Lung (tissue), 12 donors: ENCODE measurements around the gene HTR3E. TPM values are rescaled to one million over a fixed set of nuclear protein-coding genes. Genes with fewer than 3 reads are reported as not detected.

Experiments
- ATAC-seq: fragments of 200-7000 bp; cut with Tn5 transposase; one replicate; pipeline ENCODE4 v1.9.1; 2020; ENCODE audit warnings: moderate number of reproducible peaks; ENCODE audit not compliant: insufficient read depth, low FRiP score
- DNase-seq, 3 donors: peaks; one replicate each; pipeline ENCODE4 v3.0.0-alpha.2; 2013 to 2017
- H3K27ac ChIP-seq, 2 donors: one replicate each; pipeline ENCODE4 v1.5.1; 2013; ENCODE audit warnings: mild to moderate bottlenecking in 2 of 2, moderate library complexity in 2 of 2, control low read depth in 1 of 2, inconsistent platforms in 1 of 2, low read depth in 1 of 2, low read length in 1 of 2
- H3K27me3 ChIP-seq, 3 donors: one replicate each; pipeline ENCODE4 v1.5.1; 2013; ENCODE audit warnings: low read length in 2 of 3; ENCODE audit not compliant: control insufficient read depth in 3 of 3, insufficient read depth in 3 of 3
- H3K36me3 ChIP-seq, 4 donors: one replicate each; pipeline ENCODE4 v1.5.1; 2013; ENCODE audit warnings: low read length in 4 of 4, mild to moderate bottlenecking in 1 of 4, moderate library complexity in 1 of 4; ENCODE audit not compliant: control insufficient read depth in 4 of 4, insufficient read depth in 4 of 4
- H3K4me1 ChIP-seq, 5 donors: one replicate each; pipeline ENCODE4 v1.5.1; 2013; ENCODE audit warnings: low read length in 5 of 5, mild to moderate bottlenecking in 2 of 5, moderate library complexity in 1 of 5; ENCODE audit not compliant: control insufficient read depth in 5 of 5, insufficient read depth in 5 of 5
- H3K4me3 ChIP-seq: one replicate; pipeline ENCODE4 v1.5.1; 2013; ENCODE audit warnings: mild to moderate bottlenecking, control low read depth, moderate library complexity
- H3K9ac ChIP-seq, 2 donors: one replicate each; pipeline ENCODE4 v1.5.1; 2013; ENCODE audit warnings: low read length in 2 of 2, control low read depth in 1 of 2; ENCODE audit not compliant: insufficient read depth in 1 of 2
- H3K9me3 ChIP-seq, 4 donors: one replicate each; pipeline ENCODE4 v1.5.1; 2013; ENCODE audit warnings: low read length in 3 of 4, mild to moderate bottlenecking in 1 of 4, moderate library complexity in 1 of 4; ENCODE audit not compliant: control insufficient read depth in 4 of 4, insufficient read depth in 3 of 4
- CTCF ChIP-seq: IDR thresholded peaks from 2 replicates; pipeline ENCODE4 v1.5.1; 2012; ENCODE audit warnings: mild to moderate bottlenecking; ENCODE audit errors: control extremely low read depth, extremely low read depth
- WGBS, 2 donors: extraction: QIAGEN DNeasy Blood & Tissue Kit; methylation state at CpG; one replicate each; pipeline ENCODE4 v1.1.7; 2013; 5-methylcytosine and 5-hydroxymethylcytosine counted together
- polyA plus RNA-seq, 2 donors: library from polyadenylated mRNA; stranded (reverse); fragments of 200-250 nt; gene quantifications; one replicate each; pipeline ENCODE4 v1.2.1, GENCODE V29; 2013
- total RNA-seq, 2 donors: library from RNA; depleted of rRNA in 1 of 2; stranded (reverse); fragments of >200 nt in 1 of 2; gene quantifications; one replicate each; pipeline ENCODE4 v1.2.1, GENCODE V29; 2014 to 2021
- donor health status: control.
- donor health status: control.
- donor health status: Bipolar disorder and iron deficiency.
- donor health status: healthy.
- donor health status: DM: yes; HTN: yes; CAD: no.

Gene HTR3E
- total and polyA plus RNA-seq, 4 donors, result not detected

- ATAC-seq (no peak), DNase-seq (no peak)
- Histone ChIP-seq H3K27me3 (no peaks in the 10 kb centered on the region), H3K4me1 (peaks cover 0 to 3% (median 0%) of the 10 kb centered on the region in 5 donors), H3K9me3 (no peaks in the 10 kb centered on the region), H3K36me3 (peaks cover 38 to 56% (median 49%) of the 10 kb centered on the region in 4 donors), H3K9ac (no peak overlapping the region), H3K27ac (no peak overlapping the region), H3K4me3 (no peak overlapping the region)
- 96 to 98% methylated on average over 7 of the region's 7 CpGs for WGBS, 2 donors
- no peak for TF ChIP-seq CTCF
These were observed 45.3 kb downstream of the HTR3E start for GRCh38 chr3:184142199-184142598.

- H3K27me3 ChIP-seq, result no peaks in the 10 kb centered on the region
- 92 to 94% methylated on average over 3 of the region's 3 CpGs for WGBS, 2 donors
- H3K36me3 ChIP-seq, result peaks cover 35 to 50% (median 47%) of the 10 kb centered on the region in 4 donors
- no peaks in the 10 kb centered on the region for H3K9me3 ChIP-seq
- no peak for DNase-seq
- no peaks in the 10 kb centered on the region for H3K4me1 ChIP-seq
- H3K27ac ChIP-seq, result no peak overlapping the region
- H3K9ac ChIP-seq, result no peak overlapping the region
- no peak overlapping the region for H3K4me3 ChIP-seq
- TF ChIP-seq CTCF, result no peak
- ATAC-seq, result no peak
These were observed 46.5 kb downstream of the HTR3E start for GRCh38 chr3:184143327-184143726.

- Histone ChIP-seq H3K4me1 (no peaks in the 10 kb centered on the region), H3K36me3 (peaks cover 35 to 50% (median 46%) of the 10 kb centered on the region in 4 donors), H3K9me3 (no peaks in the 10 kb centered on the region), H3K4me3 (no peak overlapping the region), H3K27ac (no peak overlapping the region), H3K27me3 (no peaks in the 10 kb centered on the region), H3K9ac (no peak overlapping the region)
- TF ChIP-seq CTCF, result no peak
- DNase-seq (no peak), ATAC-seq (no peak)
- 83 to 85% methylated on average over 5 of the region's 5 CpGs for WGBS, 2 donors
These were observed 47.6 kb downstream of the HTR3E start for GRCh38 chr3:184144505-184144904.

- DNase-seq, result peak; percentile 47 to 70 (median 51)
- WGBS, 2 donors, result 45 to 66% methylated on average over 4 of the region's 4 CpGs
- Histone ChIP-seq H3K4me1 (no peaks in the 10 kb centered on the region), H3K27me3 (no peaks in the 10 kb centered on the region), H3K9me3 (no peaks in the 10 kb centered on the region), H3K27ac (no peak overlapping the region), H3K36me3 (peaks cover 33 to 50% (median 44%) of the 10 kb centered on the region in 4 donors), H3K4me3 (no peak overlapping the region), H3K9ac (no peak overlapping the region)
- ATAC-seq, result peak; percentile 42
- peak; percentile 21 for TF ChIP-seq CTCF
These were observed 48.3 kb downstream of the HTR3E start for GRCh38 chr3:184145111-184145524.
